Stomach (tissue), 9 donors: ENCODE data around the gene NGDN. TPM values are rescaled to one million over a fixed set of nuclear protein-coding genes. Genes with fewer than 3 reads are reported as not detected.

Experiments used
- DNase-seq, 2 donors: peaks; one replicate each; pipeline versions ENCODE4 v3.0.0 to v3.0.0-alpha.2; 2013 to 2019
- H3K27ac ChIP-seq, 5 donors: fragments of 200-600 bp in 4 of 5; sonication (generic) in 4 of 5; one replicate each; pipeline ENCODE4 v1.5.1; 2013 to 2019; ENCODE audit warnings: mild to moderate bottlenecking in 1 of 5, moderate library complexity in 1 of 5
- H3K27me3 ChIP-seq, 3 donors: fragments of 200-600 bp; sonication (generic); one replicate each; pipeline ENCODE4 v1.5.1; 2017 to 2019; ENCODE audit warnings: mixed run types in 1 of 3
- H3K36me3 ChIP-seq, 4 donors: fragments of 200-600 bp; sonication (generic); 1 replicate in 3 of 4; 2 replicates in 1 of 4; pipeline ENCODE4 v1.5.1; 2016 to 2019
- H3K4me1 ChIP-seq, 4 donors: fragments of 200-600 bp; sonication (generic); one replicate each; pipeline ENCODE4 v1.5.1; 2016 to 2019
- H3K4me3 ChIP-seq, 4 donors: fragments of 200-600 bp; sonication (generic) in 3 of 4; one replicate each; pipeline ENCODE4 v1.5.1; 2016 to 2019; ENCODE audit warnings: mild to moderate bottlenecking in 1 of 4
- H3K9me3 ChIP-seq, 4 donors: fragments of 200-600 bp; sonication (generic); one replicate each; pipeline ENCODE4 v1.5.1; 2016 to 2019
- CTCF ChIP-seq, 7 experiments: fragments of 450-650 bp in 4 of 7; fragments of 200-600 bp in 3 of 7; sonication (generic) in 3 of 7; IDR thresholded peaks; one replicate each; pipeline ENCODE4 v1.5.1; 2016 to 2019; ENCODE audit warnings: antibody characterized with exemption in 7 of 7, control low read depth in 2 of 7, mild to moderate bottlenecking in 1 of 7
- EP300 ChIP-seq: sonication (generic); formaldehyde crosslinking; IDR thresholded peaks from one replicate; pipeline ENCODE4 v1.6.1; 2017; ENCODE audit warnings: antibody characterized with exemption
- POLR2A ChIP-seq, 4 donors: fragments of 450-650 bp; IDR thresholded peaks; one replicate each; pipeline ENCODE4 v1.6.1; 2016; ENCODE audit warnings: antibody characterized with exemption in 4 of 4, control low read depth in 2 of 4, mild to moderate bottlenecking in 1 of 4, moderate library complexity in 1 of 4
- POLR2AphosphoS5 ChIP-seq, 3 donors: sonication (generic); formaldehyde crosslinking; IDR thresholded peaks; one replicate each; pipeline ENCODE4 v1.6.1; 2016; ENCODE audit warnings: antibody characterized with exemption in 3 of 3
- WGBS, 5 donors: extraction: QIAGEN DNeasy Blood & Tissue Kit in 3 of 5; methylation state at CpG; one replicate each; pipeline versions ENCODE4 v1.1.5 to v1.1.7; 2013 to 2018; 5-methylcytosine and 5-hydroxymethylcytosine counted together
- intact Hi-C: fragments of 100-400 bp; cut with DNase I; formaldehyde crosslinking; loops from one replicate; pipeline ENCODE4 v1.15.1; 2023; ENCODE audit warnings: low total_unique reads
- polyA plus RNA-seq, 3 donors: library from polyadenylated mRNA; stranded (reverse); fragments of 200-250 nt; gene quantifications; one replicate each; pipeline ENCODE4 v1.2.3, GENCODE V29; 2013
- total RNA-seq, 5 donors: library from RNA; depleted of rRNA; stranded (reverse); fragments of >200 nt; gene quantifications; one replicate each; pipeline versions ENCODE4 v1.1.0 to v1.2.3, GENCODE V29; 2014 to 2016
- donor health status: healthy with polysubstance abuse.
- donor health status: Bipolar disorder and iron deficiency.
- donor health status: healthy.

NGDN gene
- total and polyA plus RNA-seq, 8 donors = 3.5 to 72.7 (median 31.7) TPM

GRCh38 chr14:23442721-23443356, 26.7 kb upstream of the NGDN start:
- H3K27ac ChIP-seq = no peak overlapping the region
- peak in 1 of 2 donors; percentile 24 for DNase-seq
- 59 to 76% (median 73%) methylated on average over 6 to 9 of the region's 9 CpGs for WGBS, 5 donors

GRCh38 chr14:23443411-23443812, 26.1 kb upstream of the NGDN start:
- H3K27ac ChIP-seq = no peak overlapping the region
- 73 to 82% (median 77%) methylated on average over 11 of the region's 11 CpGs for WGBS, 5 donors
- H3K9me3 ChIP-seq = no peaks in the 10 kb centered on the region
- DNase-seq = no peak
- H3K4me1 ChIP-seq = peaks cover 0 to 14% (median 3%) of the 10 kb centered on the region in 4 donors
- intact Hi-C loops = no loop called here
- H3K27me3 ChIP-seq = no peaks in the 10 kb centered on the region
- H3K4me3 ChIP-seq = no peak overlapping the region
- no peaks in the 10 kb centered on the region for H3K36me3 ChIP-seq
- TF ChIP-seq POLR2AphosphoS5 (IDR thresholded peaks at IDR 0.05) = no peak
- TF ChIP-seq CTCF (IDR thresholded peaks at IDR 0.05) = no peak
- TF ChIP-seq EP300 = no peak
- no peak for TF ChIP-seq POLR2A (IDR thresholded peaks at IDR 0.05)

More at GRCh38 chr14:23442721-23443356, 26.7 kb upstream of the NGDN start:
- intact Hi-C loops = no loop called here
- Histone ChIP-seq H3K9me3 (no peaks in the 10 kb centered on the region), H3K27me3 (no peaks in the 10 kb centered on the region), H3K4me3 (no peak overlapping the region), H3K4me1 (peaks cover 0 to 14% (median 3%) of the 10 kb centered on the region in 4 donors), H3K36me3 (no peaks in the 10 kb centered on the region)
- TF ChIP-seq CTCF (IDR thresholded peaks at IDR 0.05) (no peak), POLR2A (IDR thresholded peaks at IDR 0.05) (no peak), POLR2AphosphoS5 (IDR thresholded peaks at IDR 0.05) (no peak), EP300 (no peak)

GRCh38 chr14:23443881-23444280, 25.6 kb upstream of the NGDN start:
- intact Hi-C loops = no loop called here
- Histone ChIP-seq H3K27ac (no peak overlapping the region), H3K4me3 (no peak overlapping the region), H3K4me1 (peaks cover 0 to 14% (median 3%) of the 10 kb centered on the region in 4 donors), H3K36me3 (no peaks in the 10 kb centered on the region), H3K9me3 (no peaks in the 10 kb centered on the region), H3K27me3 (no peaks in the 10 kb centered on the region)
- no peak for DNase-seq
- 70 to 86% (median 76%) methylated on average over 6 of the region's 6 CpGs for WGBS, 5 donors
- TF ChIP-seq POLR2A (IDR thresholded peaks at IDR 0.05) (no peak), POLR2AphosphoS5 (IDR thresholded peaks at IDR 0.05) (no peak), EP300 (no peak), CTCF (IDR thresholded peaks at IDR 0.05) (no peak)

- no peaks in the 10 kb centered on the region for H3K27me3 ChIP-seq
- DNase-seq = no peak
- no peaks in the 10 kb centered on the region for H3K36me3 ChIP-seq
- TF ChIP-seq CTCF (IDR thresholded peaks at IDR 0.05) (no peak), POLR2A (IDR thresholded peaks at IDR 0.05) (no peak), EP300 (no peak), POLR2AphosphoS5 (IDR thresholded peaks at IDR 0.05) (no peak)
- no peaks in the 10 kb centered on the region for H3K9me3 ChIP-seq
- peaks cover 0 to 14% (median 3%) of the 10 kb centered on the region in 4 donors for H3K4me1 ChIP-seq
- intact Hi-C loops = no loop called here
- no peak overlapping the region for H3K4me3 ChIP-seq
- 50 to 72% (median 65%) methylated on average over 1 of the region's 1 CpG for WGBS, 5 donors
- H3K27ac ChIP-seq = no peak overlapping the region
Observed at GRCh38 chr14:23444314-23444713, 25.2 kb upstream of the NGDN start.
